ENCODE data around the gene TGFBRAP1.
"Not testable (repeated sequence)": the region's sequence is repeated elsewhere in the genome, so short reads cannot be mapped to it uniquely, and the experiment has no call there.

Gene TGFBRAP1

DNA sequence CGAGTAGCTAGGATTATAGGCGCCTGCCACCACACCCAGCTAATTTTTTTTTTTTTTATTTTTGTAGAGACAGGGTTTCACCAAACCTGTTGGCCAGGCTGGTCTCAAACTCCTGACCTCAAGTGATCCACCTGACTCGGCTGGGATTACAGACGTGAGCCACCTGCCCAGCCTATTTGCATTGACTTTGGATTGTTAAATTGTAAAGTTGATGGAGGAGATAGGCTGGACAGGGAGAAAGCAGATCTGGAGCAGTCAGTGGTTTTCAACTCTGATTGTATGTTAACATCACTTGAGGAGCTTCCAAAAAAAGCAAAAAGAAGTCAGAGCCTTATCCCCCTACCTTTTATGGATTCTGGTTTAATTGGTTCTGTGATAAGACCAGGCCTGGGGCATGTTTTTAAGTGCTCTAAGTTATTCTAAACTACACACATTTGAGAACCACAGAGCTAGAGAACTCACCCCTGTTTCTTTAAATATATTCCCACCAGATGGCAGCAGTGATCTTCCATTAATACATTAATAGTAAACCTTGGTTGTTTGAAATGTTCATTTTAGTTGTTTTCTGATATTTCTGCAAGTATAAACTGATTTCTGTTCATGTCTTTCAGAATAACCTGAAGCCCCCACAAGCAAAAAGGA lies 15.3 kb upstream of the TGFBRAP1 start:
- DNase-seq (ENCODE audit: low read depth), result no peak

DNA sequence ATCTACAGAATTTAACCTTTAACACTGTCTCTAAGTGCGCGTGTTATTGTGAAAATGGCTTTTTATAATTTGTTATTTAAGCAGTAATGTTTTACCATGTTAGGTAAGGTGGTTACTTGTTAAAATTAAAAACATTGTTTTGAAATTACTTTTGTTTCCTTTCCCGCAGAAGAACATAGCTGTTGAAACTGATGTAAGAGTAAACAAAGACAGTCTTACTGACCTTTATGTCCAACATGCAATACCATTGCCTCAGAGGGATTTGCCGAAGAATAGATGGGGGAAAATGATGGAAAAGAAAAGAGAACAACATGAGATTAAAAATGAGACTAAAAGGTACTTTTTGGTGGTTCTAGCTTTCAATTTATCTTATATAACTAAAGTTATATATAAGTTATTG lies 9.9 kb upstream of the TGFBRAP1 start:
- DNase-seq (ENCODE audit: low read depth), result no peak

DNA sequence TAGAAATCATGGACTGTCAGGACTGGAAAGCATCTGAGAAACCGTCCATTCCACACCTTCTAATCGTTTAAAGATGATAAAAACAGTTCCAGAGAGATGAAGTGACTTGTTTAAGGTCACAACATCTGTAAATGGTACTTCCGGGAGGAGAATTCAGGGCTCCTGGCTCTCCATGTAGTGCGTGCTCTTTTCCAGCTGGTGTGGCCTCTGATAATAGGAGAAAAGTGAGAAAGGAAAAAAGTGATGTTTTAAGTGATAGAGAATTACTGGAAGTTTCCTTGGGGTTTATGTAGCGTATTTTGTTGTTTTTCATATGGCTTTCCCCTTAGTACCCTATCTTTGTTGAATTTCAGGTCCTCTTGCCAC lies 8.5 kb upstream of the TGFBRAP1 start:
- DNase-seq (ENCODE audit: low read depth), result no peak

DNA sequence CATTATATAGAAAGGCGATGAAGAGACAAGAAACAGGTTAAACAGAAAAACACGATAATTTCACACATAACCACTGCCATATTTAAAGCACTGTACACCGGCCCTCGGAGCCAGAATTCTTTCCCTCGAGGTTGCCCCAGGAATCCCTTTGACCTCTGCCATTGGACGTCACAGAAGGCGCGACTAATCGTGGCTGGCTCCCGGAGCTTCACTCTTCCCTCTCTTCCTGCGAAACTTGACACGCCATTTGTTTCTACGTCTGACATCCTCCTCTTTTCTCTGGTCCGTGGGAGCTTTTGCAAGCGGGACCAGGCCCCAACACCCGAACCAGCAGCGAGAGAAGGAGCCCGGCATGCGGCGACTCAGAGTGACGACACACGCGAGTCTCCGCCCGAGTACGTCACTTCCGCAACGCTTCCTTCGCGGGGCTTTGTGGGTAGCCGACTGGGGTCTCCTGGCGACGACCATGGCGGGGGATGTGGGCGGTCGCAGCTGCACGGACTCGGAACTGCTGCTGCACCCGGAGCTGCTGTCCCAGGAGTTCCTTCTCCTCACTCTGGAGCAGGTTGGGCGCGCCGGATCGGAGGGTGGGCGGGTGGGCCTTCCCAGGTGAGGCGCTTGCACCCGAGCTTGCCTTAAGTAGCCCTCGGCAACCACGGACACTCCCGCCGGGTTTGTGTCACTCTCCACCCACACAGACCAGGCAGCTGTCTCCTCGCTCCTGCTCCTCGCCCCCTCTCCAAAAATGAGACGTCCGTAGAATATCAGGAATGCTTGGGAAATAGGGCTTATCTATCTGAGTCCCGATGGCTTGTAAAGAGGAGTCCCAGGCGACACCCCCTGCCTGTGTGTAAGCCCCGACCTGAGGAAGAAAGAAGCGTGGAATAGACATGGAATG lies 7.8 kb upstream of the TGFBRAP1 start, which contains the start of gene C2orf49:
C2orf49 (plus strand) TSS at position 419 of the 898 bp plus-strand sequence; CDS start at position 467, 48 bp downstream.
- peak; percentile 76 for DNase-seq (ENCODE audit: low read depth)

DNA sequence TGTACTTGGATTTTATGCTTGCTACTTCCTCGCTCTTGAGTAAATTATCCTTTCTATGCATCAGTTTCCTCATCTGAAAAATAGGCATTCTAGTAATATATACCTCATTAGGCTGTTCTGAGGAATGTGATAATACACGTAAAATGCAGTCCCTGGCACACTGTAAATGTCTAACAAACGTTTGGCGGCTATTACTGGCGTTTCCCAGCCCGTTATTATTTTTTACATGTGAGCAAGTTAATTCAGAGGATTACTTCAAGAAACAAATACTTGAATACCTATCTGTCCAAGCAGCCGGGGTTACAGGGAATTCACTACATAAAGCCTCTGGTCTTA lies 7.2 kb upstream of the TGFBRAP1 start:
- no peak for DNase-seq (ENCODE audit: low read depth)

DNA sequence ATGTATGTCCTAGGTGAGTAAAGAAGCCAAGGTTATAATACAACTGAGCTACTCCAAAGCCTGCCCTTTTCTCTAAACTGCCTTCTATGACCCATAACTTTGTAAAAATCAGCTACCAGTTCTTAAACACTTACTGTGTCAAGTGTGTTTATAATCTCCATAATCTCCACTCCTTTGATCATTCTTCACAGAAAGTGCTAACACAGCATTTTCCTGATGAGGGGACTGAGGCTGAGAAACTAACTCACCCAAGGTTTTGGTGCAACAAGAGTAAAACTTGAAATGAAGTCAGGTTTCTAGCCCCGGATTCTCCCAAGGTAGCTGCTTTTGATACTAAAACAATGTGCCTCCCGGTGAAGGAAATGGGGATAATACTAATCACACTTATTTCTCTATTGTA lies 5.9 kb upstream of the TGFBRAP1 start:
- no peak for DNase-seq (ENCODE audit: low read depth)

DNA sequence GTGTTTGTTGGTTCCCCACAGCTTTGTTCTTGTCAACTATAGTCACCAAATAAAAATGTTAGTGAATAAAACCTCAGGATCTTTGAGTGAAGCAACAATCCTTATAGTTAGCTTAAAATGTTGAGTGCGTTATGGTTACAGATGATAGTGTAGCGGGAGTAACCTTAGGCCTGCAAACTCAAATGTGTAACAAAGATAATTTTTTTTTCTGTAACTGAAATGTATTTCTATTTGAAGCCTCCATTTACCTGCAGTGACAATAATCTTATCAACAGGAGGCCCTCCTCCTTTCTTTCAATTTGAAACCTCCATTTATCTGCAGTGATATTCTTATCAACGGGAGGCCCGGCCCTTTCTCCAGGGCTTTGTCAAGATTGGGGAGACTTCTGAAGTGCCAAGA lies 4.7 kb upstream of the TGFBRAP1 start:
- DNase-seq (ENCODE audit: low read depth), result no peak

DNA sequence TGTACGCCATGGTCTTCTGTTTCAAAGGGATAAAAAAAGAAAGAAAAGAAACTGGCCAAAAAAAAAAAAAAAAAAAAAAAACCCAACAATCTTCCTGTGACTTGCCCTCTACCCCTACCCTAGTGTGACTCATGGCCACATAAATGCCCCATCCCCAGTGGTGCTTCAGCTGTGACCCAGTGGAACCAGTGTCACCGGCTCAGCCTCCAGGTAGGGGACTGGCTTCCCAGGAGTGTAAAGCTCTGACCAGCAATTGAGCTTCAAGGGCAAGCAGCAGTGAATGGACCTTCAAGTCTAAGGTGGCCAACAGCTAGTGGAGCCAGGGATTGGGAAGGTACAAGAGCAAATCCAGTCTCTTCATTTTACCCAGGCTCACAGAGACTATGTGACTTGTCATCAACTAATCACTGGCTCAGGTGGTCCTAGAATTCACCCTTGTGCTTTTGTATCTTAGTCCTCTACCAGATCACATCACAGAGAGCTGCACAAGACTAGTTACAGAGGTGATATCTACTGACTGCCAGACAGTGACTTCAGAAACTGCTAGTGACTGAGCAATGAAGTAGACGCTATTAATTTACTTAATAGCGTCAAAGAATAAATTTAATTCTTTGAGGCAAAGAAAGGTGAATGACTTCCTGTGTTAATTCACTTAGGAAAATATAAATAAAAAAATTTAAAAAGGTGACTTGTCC lies 1.3 kb upstream of the TGFBRAP1 start:
- DNase-seq (ENCODE audit: low read depth), result no peak

DNA sequence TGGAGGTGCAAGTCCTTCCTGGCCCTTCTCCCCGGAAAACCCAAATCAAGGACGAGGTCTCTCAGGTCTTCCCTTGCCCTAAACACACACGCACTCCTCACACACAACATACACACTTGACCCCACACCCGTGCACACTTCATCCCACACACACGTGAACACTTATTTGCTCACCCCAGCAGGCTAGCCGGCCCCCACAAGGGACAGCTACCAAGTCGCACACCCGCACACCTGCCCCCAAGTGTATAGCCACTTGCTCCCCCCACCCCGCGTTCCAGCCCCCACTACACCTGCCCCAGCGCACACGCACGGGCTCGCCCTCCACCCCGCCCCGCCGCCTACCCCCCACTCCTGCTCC lies 359 bp downstream of the TGFBRAP1 start:
- DNase-seq (ENCODE audit: low read depth), result no peak

DNA sequence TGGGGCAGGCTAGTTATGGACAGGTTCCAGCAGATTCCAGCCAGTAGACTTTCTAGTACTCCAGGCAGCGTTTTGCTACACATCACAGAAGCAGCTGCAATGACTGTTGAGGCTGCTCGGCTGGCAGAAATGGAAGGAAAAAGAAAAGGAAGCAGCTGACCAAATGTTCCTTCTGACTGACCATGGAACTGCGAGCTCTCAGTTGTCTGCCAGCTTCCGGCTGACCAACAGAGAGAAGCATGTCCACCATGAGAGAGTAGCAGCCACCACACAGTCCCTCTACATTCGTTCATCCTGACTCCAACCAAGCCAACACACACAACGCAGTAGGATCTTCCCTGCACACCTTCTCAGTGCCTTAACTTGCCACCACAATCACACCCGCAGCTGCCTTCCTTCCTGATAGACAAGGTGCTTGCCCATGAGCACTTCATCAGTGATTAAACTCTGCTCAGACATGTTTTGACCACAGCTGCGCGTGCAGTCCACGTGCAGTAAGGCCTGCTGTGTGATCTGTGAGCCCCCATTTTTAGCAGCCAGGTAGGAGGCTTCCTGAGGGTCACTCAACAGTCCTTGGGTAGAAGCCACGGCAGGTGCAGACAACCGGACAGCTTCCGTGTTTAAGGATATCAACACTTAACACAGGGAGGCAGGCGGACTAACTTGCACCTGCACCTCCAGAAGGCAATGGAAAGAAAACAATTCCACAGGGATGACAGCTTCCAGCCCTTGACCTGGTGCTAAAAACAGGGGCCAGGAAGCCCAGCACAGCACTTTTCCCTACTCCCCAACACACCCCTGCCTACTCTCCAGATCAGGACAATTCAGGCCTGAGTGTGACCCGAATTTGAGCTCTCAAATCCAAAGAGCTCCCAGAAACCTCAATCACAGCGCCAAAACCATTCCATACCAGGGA lies 996 bp downstream of the TGFBRAP1 start:
- no peak for DNase-seq (ENCODE audit: low read depth)

DNA sequence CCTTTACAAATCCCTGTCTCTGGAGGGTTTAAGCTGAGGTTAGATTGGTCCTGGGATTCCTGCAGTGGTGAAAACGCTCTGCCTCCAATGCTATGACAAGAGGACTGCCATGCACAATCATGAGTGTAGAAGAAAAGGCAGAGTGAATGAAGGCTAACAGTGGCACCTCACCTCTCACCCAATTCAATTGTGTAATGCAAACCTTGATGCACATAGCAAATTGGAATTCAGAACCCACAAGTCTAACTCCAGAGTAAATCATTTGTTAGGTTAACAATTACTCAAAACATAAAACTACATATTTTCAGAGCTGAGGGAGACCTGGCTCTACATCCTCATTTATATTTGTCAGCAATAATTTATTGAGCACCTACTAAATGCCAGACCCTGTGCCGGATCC lies 1.8 kb downstream of the TGFBRAP1 start:
- no peak for DNase-seq (ENCODE audit: low read depth)

DNA sequence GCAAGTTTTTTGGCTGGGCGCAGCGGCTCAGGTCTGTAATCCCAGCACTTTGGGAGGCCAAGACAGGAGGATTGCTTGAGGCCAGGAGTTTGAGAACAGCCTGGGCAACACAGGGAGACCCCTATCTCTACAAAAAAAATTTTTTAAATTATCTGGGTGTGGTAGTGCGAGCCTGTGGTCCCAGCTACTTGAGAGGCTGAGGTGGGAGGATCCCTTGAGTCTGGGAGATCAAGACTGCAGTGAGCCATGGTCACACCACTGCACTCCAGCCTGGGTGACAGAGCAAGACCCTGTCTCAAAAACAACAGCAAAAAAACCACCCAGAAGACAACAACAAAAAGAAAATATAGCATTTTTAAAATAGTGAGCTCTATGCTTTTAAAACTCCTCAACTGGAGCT lies 2.3 kb downstream of the TGFBRAP1 start:
- not testable (repeated sequence) for DNase-seq (ENCODE audit: low read depth)

DNA sequence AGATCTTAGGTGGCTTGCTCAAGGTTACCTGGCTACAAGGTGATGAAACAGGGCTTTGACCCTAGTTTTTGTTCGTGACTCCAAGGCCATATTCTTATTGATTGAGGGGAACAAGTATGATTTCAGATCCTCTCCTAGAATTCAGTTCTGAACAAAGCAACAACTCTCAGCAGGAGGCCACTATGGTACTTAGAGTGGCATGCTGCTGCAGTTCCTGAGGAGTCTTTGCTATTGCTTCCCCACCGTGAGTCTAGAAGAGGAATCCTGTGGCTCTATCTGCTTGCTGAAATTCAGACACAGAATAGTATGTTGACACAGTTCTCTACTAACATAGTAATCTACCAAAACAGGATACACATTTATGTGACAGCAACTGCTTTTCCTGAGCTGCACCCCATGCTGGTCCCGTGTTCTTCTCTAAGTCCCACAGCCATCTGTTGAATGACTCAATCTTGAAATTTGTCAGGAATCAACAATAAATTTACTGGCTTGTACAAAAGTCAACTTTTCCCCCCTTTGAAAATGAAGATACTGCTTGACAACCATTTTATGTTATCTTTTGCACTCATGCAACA lies 4.1 kb downstream of the TGFBRAP1 start:
- DNase-seq (ENCODE audit: low read depth), result no peak

DNA sequence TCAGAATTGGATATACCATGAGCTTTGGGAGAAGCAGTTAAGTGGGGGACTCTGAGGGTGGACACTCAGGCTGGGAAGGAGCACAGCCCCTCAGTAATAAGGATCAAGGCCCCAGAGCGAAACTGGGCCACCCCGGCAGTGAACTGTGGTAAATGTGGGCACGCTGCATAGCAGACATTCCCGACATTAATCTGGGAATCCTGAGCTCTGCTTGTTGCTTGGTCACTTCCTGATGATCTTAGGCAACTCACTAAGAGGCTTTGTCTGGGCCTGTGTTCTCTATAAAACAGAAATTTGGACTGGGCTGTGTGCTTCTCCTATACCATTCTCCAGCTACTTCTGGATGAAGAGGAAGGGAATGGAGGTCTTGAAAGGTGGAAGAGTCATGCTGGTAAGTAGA lies 4.8 kb downstream of the TGFBRAP1 start:
- no peak for DNase-seq (ENCODE audit: low read depth)

DNA sequence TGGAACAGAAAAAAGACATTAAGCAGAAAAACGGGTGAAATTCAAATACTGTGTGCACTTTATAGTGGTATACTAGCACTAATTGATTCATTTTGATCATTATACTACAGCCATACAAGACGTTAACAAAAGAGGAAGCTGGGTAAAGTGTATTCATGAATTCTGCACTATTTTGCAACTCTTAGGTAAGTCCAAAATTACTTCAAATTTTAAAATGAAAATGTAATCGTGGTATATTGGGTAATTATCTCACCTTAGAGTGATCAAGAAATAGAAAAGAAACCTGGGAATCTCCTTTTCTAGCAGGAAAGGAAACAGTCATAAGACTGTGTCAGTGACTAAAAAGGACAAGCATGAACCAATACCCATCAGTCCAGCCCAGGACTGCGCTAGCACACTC lies 5.4 kb downstream of the TGFBRAP1 start:
- DNase-seq (ENCODE audit: low read depth), result no peak

DNA sequence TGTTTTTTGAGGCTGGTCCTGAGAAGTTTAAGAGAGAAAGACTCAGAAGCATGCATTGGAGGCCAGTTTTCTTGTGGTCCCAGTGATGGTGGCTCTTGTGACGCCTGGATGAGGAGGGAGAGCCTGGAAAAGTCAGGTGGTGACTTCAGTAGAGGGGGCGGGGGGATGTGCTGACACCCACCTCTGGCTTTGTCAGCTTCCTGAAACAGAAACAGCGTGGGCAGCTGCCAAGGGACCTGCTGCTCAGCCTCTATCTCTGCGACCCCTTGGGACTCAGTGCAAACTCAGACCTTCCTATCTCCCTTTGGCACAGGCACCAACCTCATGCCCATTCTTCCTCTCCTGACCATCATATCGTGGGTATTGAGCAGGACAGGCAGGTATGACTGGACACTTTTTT lies 6.4 kb downstream of the TGFBRAP1 start:
- DNase-seq (ENCODE audit: low read depth), result no peak

DNA sequence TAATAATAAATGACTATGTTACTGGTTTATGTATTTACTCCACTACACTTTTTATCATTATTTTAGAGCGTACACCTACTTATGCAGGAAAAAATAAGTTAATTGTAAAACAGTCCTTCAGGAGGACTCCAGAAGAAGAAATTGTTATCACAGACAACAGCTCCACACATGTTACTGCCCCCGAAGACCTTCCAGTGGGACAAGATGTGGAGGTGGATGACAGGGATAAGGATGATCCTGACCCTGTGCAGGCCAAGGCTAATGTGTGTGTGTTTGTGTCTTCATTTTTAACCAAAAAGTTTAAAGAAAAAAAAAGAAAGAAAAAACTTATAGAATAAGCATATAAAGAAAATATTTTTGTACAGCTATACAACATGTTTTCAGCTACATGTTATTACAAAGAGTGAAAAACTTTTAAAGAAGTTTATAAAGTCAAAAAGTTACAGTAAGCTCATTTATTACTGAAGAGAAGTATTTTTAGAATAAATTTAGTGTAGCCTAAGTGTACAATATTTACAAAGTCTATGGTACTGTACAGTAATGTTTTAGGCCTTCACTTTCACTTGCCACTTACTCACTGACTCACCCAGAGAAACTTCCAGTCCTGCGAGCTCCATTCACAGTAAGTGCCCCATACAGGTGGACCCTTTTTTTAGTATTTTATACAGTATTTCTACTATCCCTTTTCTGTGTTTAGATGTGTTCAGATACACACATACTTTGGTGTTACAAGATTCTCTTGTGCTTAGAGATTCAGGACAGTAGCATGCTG lies 7.5 kb downstream of the TGFBRAP1 start:
- DNase-seq (ENCODE audit: low read depth), result no peak

DNA sequence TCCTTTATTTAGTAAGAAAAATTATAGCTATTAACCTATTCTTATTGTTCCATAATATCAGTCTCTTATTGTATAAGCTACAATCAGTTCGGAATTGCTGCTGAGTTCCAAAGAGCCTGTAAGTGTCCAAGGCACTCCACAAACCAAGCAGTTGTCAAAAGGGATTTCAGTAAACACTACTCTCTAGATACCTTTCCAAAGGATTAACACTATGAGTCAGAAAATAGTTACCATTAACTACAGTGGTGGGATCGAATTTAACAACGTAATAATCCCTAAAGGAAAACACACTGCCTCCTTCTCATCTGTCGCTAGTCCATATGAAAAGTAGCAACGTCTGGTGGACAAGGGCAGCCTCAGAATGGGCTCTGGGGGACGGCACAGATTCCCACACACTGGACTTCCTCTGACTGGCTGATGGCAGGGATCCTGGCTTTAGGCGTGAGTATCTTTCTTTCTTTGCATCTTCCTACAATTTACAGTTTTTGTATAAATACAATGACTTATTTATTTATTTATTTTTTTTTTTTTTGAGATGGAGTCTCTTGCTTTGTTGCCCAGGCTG lies 8.8 kb downstream of the TGFBRAP1 start:
- no peak for DNase-seq (ENCODE audit: low read depth)

DNA sequence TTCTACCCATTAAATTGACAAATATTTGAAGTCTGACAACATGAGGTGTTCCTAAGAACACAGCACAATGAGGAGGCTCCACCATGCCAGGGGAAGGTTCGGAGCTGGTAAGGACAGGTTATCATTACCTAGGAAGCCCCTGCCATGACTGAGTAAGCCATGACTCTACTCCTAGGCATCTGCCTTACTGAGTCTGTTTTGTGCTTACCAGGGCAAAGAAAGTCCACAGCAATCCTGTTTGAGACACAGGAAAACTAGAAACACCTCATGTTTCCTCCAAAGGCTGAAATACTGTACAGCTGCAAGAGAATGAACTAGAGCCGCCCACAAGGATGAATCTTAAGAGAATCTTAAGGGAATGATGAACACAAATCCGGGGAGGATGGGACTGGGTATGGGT lies 11.6 kb downstream of the TGFBRAP1 start:
- DNase-seq (ENCODE audit: low read depth), result no peak

DNA sequence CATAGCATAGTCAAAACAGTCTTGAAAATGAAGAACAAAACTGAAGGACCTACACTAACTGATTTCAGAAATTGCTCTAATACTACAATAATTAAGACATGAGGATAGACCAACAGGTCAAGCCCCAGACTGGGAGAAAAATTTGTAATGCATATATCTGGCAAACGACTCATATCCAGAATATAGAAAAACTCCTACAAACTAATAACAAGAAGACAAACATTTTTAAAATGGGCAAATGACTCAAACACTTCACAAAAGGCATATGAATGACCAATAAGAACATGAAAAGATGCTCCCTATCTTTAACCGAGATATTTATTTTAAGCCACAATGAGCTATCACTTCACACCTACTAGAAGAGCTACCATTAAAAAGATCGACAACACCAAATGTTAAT lies 14.2 kb downstream of the TGFBRAP1 start:
- DNase-seq (ENCODE audit: low read depth), result no peak

DNA sequence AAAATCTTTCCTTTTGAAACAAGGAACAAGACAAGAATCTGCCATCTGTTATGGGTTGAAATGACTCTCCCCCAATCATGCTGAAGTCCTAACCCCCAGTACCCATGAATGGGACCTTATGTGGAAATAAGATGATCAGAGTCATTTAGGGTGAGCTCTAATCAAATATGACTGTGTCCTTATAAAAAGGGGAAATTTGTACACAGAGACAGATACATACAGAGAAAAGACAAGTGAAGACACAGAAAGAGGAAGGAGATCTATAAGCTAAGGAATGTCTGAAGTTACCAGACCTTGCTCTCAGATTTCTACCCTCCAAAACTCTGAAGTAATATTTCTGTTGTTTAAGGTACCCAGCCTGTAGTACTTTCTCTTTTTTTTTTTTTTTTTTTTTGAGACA lies 15.7 kb downstream of the TGFBRAP1 start:
- DNase-seq (ENCODE audit: low read depth), result no peak

Measured in activated T-helper 1 cell treated with Interleukin-2 at 50 U/mL for 16 hours (primary cell).